Measurements from ENCODE around the gene BARHL1. TPM values are rescaled to one million over a fixed set of nuclear protein-coding genes. Genes with fewer than 3 reads are reported as not detected.

Gene BARHL1
- polyA plus RNA-seq, 1 donor from 2014 or later, result not detected

GRCh38 chr9:132589148-132590036 is 7.0 kb downstream of the BARHL1 start:
- Histone ChIP-seq H3K79me2 (replicated peaks; ENCODE audit: insufficient read depth, low read length) (no peaks in the 10 kb centered on the region), H3K9me2 (ENCODE audit: insufficient read depth, low read length) (no peaks in the 10 kb centered on the region), H2AFZ (ENCODE audit: low read depth, low read length) (no peak overlapping the region), H3K9me3 (ENCODE audit: low read length) (no peaks in the 10 kb centered on the region), H3K9ac (ENCODE audit: low read length) (no peak overlapping the region), H3K27me3 (ENCODE audit: insufficient read depth, low read depth, low read length) (peaks cover 93% of the 10 kb centered on the region), H4K20me1 (ENCODE audit: insufficient read depth) (no peaks in the 10 kb centered on the region), H3F3A (ENCODE audit: insufficient read depth, low read length, poor library complexity, severe bottlenecking) (no peaks in the 10 kb centered on the region), H3K4me3 (ENCODE audit: low read length) (no peak overlapping the region), H3K36me3 (ENCODE audit: insufficient read depth, low read length) (no peaks in the 10 kb centered on the region), H3K4me2 (ENCODE audit: low read length) (no peak overlapping the region), H3K27ac (ENCODE audit: low read length) (no peak overlapping the region)
- peak; percentile 77 for TF ChIP-seq EZH2 (IDR thresholded peaks at IDR 0.05; ENCODE audit: borderline replicate concordance, insufficient read depth, low read length, poor library complexity, severe bottlenecking)
- no peak for TF ChIP-seq POLR2AphosphoS5 (IDR thresholded peaks at IDR 0.05)

GRCh38 chr9:132590037-132590317 is 7.6 kb downstream of the BARHL1 start:
- Histone ChIP-seq H3K27me3 (ENCODE audit: insufficient read depth, low read depth, low read length) (peaks cover 87% of the 10 kb centered on the region), H4K20me1 (ENCODE audit: insufficient read depth) (no peaks in the 10 kb centered on the region), H2AFZ (ENCODE audit: low read depth, low read length) (no peak overlapping the region), H3K9ac (ENCODE audit: low read length) (no peak overlapping the region), H3F3A (ENCODE audit: insufficient read depth, low read length, poor library complexity, severe bottlenecking) (no peaks in the 10 kb centered on the region), H3K4me2 (ENCODE audit: low read length) (no peak overlapping the region), H3K9me3 (ENCODE audit: low read length) (no peaks in the 10 kb centered on the region), H3K4me3 (ENCODE audit: low read length) (no peak overlapping the region), H3K36me3 (ENCODE audit: insufficient read depth, low read length) (no peaks in the 10 kb centered on the region), H3K27ac (ENCODE audit: low read length) (no peak overlapping the region), H3K79me2 (replicated peaks; ENCODE audit: insufficient read depth, low read length) (no peaks in the 10 kb centered on the region), H3K9me2 (ENCODE audit: insufficient read depth, low read length) (no peaks in the 10 kb centered on the region)
- no peak for TF ChIP-seq RAD21 (conservative IDR thresholded peaks at IDR 0.05)
- no peak for TF ChIP-seq CTCF (IDR thresholded peaks at IDR 0.05; ENCODE audit: poor library complexity, severe bottlenecking)
- no peak for TF ChIP-seq EZH2 (IDR thresholded peaks at IDR 0.05; ENCODE audit: borderline replicate concordance, insufficient read depth, low read length, poor library complexity, severe bottlenecking)
- no peak for TF ChIP-seq EP300 (conservative IDR thresholded peaks at IDR 0.05; ENCODE audit: poor library complexity, severe bottlenecking)
- TF ChIP-seq MXI1 (conservative IDR thresholded peaks at IDR 0.05; ENCODE audit: poor library complexity, severe bottlenecking), result no peak
- no peak for TF ChIP-seq REST (IDR thresholded peaks at IDR 0.05; ENCODE audit: borderline replicate concordance)
- TF ChIP-seq TAF1 (IDR thresholded peaks at IDR 0.05; ENCODE audit: low read depth), result no peak
- no peak for TF ChIP-seq SMC3 (conservative IDR thresholded peaks at IDR 0.05; ENCODE audit: poor library complexity)
- TF ChIP-seq POLR2AphosphoS5 (IDR thresholded peaks at IDR 0.05), result no peak

Measured in neural cell (in vitro differentiated cells).